GM12801 (cell line): ENCODE data around the gene FAM222B.

Experiments used
- CTCF ChIP-seq: IDR thresholded peaks from one replicate; pipeline ENCODE4 v1.5.1; 2011; ENCODE audit warnings: control low read depth; ENCODE audit not compliant: insufficient read length; ENCODE audit errors: extremely low read depth

Gene FAM222B

DNA sequence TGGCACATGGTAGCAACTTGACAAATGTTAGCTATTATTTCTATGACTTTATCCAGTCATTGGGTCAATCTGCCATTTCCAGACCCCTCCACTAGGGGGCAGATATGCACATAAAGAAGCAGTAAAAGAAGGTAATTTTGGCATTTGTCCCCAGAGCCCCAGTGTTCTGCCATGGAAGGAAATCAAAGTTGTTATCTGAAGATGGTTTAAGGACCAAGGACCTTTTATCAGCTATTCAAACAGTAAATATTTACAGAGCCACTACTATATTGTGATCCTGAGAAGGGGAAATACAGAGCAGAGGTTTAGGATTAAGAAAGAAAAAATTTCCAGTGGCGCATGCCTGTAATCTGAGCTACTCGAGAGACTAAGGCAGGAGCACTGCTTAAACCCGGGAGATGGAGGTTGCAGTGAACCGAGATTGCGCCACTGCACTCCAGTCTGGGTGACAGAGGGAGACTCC is 78.8 kb downstream of the FAM222B start:
- TF ChIP-seq CTCF = no peak

DNA sequence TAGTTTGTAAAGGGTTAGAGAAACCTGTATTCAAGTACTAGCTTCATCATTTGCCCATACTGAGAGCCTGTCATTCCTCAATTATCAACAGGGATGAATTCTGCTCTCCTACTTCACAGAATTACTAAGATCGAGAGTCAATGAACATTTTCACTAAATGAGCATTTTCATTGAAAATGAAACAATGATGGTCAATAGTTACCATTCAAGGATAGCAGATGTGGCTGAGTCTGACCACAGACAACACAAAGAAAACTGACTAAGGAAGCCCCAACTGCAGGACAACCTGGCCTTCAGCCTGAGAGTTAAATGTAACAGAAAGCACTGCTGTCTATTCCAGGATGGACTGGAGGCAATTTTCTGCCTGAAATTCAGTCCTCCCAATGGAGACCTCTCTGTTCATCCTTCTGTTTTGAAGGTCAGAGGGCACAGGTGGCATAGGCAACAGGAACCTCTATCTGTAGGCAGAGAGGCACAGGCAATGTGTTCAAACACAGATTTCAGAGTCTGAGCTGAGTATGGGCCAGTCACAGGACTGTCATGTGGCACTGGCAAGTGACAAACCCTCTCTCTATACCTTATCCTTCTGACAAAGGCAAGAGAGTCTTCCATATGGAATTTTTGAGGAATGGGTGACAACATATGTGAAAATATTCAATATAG is 79.3 kb downstream of the FAM222B start:
- TF ChIP-seq CTCF = no peak

DNA sequence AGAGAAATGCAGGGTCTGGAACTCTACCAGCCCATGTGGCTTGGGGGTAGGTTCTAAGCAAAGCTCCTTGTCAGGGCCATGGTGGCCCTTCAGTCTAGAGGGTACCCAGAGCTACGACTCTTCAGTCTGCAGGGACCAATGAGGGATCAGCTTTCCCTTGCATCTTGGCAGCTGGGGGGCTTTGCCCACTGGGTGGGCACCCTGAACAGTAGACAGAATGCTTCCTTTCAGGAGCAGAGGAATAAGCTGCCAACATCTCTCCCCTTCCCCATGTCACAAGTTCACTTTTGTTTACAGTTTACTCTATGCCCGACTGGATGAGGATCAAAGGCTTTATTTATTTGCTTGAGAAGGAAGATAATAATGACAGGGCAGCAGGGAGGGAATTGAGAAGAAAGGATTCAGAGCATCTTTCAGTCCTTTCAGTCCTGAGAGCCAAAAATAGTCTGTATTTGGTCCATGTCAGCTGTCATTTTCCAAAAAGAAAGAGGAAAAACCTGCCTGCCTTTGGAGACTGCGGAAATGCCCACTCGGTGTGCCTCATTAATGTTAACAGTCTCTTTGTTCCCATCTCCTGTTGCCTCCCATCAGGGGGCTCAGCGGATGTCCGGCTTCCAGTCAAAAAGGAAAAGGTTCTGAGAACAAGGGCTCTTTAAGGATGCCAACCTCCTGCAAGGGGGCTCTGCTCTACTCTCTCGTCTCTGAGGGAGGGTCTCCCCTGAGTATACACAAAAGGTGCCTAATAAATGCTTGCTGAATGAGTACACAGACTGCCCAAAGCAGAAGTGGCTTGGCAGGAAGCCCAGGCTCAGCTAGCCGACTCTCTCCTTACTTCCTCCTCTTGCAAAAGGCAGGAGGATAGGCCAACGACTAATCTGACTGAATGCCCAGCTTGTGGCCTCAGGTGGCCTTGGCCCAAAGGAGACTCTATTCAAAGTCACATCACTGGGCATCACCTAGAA is 81.7 kb downstream of the FAM222B start:
- TF ChIP-seq CTCF = no peak

DNA sequence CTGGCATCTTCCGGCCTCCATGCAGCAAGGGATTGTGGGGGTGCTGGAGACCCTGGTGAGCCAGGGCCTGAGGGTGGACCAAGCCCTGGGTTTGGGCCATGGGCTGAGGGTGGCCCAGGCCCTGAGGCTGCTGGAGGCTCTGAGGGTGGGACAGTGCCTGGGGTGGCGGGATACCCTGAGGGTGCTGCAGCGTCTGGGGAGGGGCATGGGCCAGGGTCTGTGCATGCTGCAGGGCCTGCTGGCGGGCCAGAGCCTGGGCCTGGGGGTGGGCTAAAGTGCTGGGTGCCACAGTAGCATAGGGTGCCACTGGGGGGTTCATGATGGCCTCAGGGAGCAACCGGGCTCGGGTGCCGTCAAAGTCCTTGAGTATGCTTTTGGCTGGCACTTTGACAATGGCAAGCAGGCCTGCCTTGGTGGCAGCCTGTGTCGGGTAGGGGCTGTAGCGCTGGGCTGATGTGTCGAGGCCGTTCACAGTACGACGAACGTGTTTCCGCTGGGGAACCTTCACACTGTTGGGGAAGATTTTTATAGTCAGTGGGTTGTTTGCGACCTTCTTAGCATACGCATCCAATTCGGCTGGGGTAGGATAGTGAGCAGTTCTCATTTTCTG is 83.2 kb downstream of the FAM222B start:
- no peak for TF ChIP-seq CTCF

DNA sequence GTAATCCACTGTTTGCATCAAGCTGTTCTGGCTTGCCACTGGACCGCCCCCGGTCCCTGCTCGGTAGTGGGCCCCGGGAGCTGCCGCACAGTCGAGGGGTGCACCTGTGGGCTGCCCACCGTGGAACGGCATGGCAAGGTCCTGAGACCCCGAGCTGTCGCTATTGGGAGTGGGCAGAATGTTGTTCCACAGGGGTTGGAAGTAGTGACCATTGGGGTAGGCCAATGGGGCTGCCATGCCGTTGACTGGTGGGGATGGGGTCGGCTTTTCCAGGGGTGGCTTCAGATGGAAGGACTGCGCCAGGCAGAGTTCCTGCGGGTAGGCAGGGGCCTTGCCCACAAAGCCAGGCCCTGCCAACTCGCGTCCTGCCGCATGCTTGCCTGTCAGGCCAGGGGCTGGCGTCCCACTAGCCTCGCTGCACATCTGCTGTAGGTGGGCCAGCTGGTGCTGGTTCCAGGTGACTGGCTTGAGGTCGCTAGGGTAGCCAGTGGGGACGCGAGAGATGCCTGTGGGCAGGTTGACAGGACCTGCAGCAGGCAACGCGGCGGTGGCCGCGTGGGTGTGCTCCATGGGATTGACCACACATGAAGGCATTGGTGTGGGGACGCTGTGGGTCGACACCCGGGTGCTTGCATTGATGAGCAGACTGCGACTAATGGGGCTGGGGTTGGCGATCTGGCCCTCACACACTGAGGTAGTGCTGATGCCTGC is 84.0 kb downstream of the FAM222B start:
- TF ChIP-seq CTCF = no peak

- TF ChIP-seq CTCF = no peak
These were observed 86.4 kb downstream of the FAM222B start for GRCh38 chr17:28756049-28756804.
